Activated CD8-positive, alpha-beta memory T cell treated with anti-CD3 and anti-CD28 coated beads for 36 hours (primary cell): ENCODE results near the gene TMC3. TPM values are rescaled to one million over a fixed set of nuclear protein-coding genes. Genes with fewer than 3 reads are reported as not detected.
"Not testable (repeated sequence)": the region's sequence is repeated elsewhere in the genome, so short reads cannot be mapped to it uniquely, and the experiment has no call there.

Experiments
- CTCF ChIA-PET: fragments of 350-600 bp; sonication (Branson Sonifier 250); formaldehyde crosslinking; loops from one replicate; lab custom pipeline; 2021; ENCODE audit warnings: antibody characterized with exemption; lab: Charles Lee
- POLR2A ChIA-PET: fragments of 350-600 bp; sonication (Branson Sonifier 250); formaldehyde crosslinking; loops from one replicate; lab custom pipeline; 2021; ENCODE audit warnings: antibody characterized with exemption; lab: Charles Lee
- total RNA-seq, 2 experiments: library from RNA; stranded (reverse); gene quantifications; one replicate each; pipeline ENCODE4 v1.2.3, GENCODE V29; 2021

TMC3 gene
- total RNA-seq, 2 experiments from 2014 or later, result not detected

DNA sequence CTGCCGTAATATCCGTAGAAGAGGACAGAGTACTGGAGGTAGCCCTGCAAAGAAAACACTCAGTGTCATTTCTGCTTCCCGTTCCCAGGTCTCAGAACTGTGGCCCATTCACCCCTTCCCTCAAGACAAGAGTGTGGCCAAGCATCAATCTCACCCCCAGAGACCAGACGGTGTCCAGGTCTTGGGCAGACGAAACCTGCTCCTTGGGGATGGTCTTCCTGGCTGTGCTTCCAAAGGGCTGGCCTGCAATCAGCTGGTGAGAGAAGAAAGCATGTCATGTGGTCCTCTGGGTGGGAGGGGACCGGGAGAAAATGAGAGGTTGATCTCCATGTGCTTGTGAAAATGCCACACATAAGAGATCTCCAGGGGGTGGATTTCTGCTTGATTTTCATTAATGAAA is 15.8 kb downstream of the TMC3 start:
- CTCF ChIA-PET, result no interaction called here
- POLR2A ChIA-PET, result no interaction called here

DNA sequence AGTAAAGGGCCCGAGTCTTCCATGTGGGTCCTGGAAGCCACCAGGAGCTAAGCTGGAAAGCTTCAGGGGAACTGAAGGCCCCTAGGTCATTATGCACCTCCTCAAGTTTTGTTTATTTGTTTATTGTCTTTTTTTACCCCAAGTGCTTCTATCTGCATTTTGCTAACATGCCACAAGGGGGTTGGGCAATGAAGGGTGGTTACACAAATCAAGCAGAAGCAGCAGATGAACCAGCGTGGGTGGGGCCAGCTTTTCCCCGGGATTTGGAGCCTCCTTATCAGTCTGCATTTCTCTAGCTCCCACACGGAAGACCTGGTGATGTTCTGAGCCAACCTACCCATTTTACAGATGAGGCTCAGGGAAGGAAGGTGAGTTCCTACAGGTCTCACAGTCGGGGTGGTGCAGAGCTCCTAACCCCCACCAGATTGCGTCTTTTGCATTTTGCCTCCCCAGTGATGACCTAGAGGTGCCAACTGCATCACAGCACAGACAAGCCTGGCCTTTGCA is 16.8 kb downstream of the TMC3 start:
- ChIA-PET POLR2A (no interaction called here), CTCF (no interaction called here)

DNA sequence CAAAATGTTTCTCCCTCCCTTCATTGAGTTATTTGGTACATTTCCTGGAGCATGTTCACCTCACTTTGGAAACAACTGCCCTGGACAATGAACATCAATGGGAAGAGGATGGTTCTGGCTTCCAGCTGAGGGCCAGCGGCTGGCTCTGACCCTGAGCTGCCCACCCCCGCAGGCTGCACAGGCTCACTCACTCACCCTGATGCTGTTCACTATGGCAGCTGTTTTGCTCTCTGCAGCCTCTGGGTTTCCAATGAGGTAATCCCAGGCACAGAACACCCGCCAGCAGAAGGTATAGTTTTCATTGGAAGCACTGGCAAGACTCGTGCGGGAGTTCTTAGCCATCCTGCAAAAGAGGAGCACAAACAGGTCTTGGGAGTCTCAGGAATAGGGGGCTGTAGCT is 17.8 kb downstream of the TMC3 start:
- ChIA-PET CTCF (interaction anchor here (1.2 kb wide), 1 partner anchor 18 kb away, joined by 4 read pairs; no protein-coding TSS in a partner anchor), POLR2A (no interaction called here)

DNA sequence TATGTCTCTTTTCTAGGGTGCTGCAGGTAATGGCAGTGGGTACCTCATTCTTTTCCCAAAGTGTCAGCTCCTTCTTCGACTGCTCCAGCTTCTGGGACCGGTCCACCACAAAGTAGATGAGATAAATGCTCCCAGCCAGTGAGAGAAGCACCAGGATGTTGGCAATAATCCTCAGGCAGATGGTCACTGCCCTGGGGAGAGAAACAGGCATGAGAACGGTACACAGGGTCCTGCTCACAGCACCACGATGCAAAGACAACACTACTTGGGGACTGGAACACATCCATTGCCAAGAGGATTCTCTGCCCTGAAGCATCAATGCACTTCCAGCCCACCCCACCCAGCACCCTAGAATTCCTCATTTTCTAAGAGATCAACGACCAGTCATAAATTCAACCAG is 22.4 kb downstream of the TMC3 start:
- POLR2A ChIA-PET, result no interaction called here
- CTCF ChIA-PET, result interaction anchor here (0.5 to 1.1 kb wide), 2 partner anchors 10 to 70 kb away, joined by 3 read pairs; no protein-coding TSS in a partner anchor

DNA sequence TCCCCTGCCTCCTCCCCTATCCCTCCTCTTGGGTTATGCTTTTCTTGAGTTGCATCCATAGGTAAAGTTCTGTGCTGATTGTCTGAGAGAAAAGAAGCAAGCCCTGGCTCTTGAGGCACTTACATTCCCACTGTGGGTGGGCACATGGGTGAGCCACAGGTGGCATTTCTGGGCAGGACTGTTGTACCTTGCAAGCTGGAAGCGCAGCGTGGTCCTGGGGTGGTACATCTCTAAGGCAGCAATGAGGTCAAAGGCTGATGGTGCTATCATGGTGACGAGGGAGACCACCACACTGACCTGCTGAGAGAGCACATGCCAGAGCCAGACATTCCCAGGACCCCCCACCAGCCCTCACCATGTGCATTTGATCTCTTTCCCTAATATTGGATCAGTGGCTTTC is 24.7 kb downstream of the TMC3 start:
- ChIA-PET CTCF (no interaction called here), POLR2A (no interaction called here)

DNA sequence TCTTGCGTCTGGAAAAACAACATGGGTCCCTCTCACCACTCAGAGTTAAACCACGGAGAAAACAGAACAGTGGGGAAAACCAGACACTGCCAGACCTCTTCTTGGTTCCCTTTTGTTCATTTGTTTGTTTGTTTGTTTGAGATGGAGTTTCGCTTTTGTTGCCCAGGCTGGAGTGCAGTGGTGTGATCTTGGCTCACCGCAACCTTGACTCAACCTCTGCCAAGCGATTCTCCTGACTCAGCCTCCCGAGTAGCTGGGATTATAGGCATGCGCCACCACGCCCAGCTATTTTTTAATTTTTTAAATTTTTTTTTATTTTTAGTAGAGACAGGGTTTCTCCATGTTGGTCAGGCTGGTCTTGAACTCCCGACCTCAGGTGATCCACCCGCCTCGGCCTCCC is 25.3 kb downstream of the TMC3 start:
- POLR2A ChIA-PET, CTCF ChIA-PET: not testable (repeated sequence)

DNA sequence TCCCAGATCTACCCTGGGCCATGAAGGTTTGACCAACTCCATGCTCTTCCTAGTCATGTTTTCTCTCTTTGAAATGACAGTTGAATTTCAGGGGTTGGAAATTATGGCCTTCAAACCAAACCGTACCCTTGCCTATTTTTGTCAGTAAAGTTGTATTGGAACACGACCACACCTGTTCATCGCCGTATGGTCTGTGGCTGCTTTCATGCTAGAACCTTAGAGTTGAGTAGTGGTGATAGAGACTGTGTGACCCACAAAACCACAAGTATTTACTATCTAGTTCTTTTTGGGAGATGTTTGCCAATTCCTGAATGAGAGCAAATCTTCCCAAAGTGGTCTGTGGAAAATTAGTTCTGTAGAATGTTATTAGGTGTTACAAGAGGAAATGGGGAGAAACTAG is 26.1 kb downstream of the TMC3 start:
- ChIA-PET CTCF (interaction anchor here (0.7 kb wide), 1 partner anchor 73 kb away, joined by 3 read pairs; no protein-coding TSS in a partner anchor), POLR2A (no interaction called here)

DNA sequence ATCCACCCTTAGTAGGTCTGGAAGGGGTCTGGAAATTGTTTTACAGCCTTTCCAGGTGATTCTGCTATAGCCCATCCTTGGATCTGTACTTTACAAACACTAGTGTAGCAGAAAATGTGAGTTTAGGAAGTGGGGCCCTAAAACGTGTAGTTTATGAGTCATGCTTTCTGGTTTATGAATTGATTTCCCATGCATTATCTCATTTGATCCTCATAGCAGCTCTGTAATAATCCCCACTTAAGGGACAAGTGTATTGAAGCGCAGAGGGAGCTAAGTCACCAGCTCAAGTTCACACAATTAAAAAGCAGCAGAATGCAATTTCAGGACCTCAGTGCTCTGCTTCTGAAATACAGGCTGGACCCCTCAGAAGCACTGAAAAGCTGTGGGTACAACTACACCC is 27.4 kb downstream of the TMC3 start:
- CTCF ChIA-PET, result interaction anchor here (1.5 kb wide), 1 partner anchor 12 kb away, joined by 3 read pairs; no protein-coding TSS in a partner anchor
- POLR2A ChIA-PET, result no interaction called here

DNA sequence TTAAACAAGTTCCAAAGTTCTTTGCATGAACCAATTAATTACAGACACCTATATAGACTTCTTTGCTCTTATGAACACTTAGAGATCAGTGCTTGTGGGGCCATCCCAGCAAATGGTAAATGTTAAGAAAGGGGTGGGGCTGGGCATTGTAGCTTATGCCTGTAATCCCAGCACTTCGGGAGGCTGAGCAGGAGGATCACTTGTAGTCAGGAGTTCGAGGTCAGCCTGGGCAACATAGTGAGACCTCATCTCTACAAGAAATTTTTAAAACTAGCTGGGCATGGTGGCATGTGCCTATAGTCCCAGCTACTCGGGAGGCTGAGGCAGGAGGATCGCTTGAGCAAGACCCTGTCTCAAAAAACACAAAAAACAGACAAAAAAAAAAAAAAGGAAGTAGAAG is 30.6 kb downstream of the TMC3 start:
- POLR2A ChIA-PET, result interaction anchor here (0.7 kb wide), 1 partner anchor 248 kb away, joined by 5 read pairs; no protein-coding TSS in a partner anchor
- CTCF ChIA-PET, result interaction anchor here (0.6 to 1.8 kb wide), 2 partner anchors 78 to 331 kb away, joined by 3 to 6 read pairs; no protein-coding TSS in a partner anchor

DNA sequence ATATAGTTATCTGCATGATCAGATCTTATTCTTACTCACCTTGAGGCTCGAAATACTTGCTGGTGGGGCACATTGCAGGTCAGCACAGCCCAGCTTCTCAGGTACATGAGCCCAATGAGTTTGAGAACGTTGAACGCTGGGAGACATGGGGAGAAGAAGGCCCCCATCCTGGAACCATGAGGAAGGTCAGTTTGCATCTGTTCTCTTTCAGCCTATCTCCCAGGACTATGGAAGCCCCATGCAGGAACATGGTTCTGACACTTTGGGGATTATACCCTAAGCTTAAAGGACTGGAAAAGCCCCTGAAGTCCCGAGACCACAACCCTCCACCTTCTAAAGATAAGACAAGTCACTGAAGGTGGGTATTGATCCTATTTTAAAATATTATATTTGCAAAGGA is 32.7 kb downstream of the TMC3 start:
- ChIA-PET POLR2A (no interaction called here), CTCF (interaction anchor here (0.8 kb wide), 1 partner anchor 73 kb away, joined by 3 read pairs; no protein-coding TSS in a partner anchor)

DNA sequence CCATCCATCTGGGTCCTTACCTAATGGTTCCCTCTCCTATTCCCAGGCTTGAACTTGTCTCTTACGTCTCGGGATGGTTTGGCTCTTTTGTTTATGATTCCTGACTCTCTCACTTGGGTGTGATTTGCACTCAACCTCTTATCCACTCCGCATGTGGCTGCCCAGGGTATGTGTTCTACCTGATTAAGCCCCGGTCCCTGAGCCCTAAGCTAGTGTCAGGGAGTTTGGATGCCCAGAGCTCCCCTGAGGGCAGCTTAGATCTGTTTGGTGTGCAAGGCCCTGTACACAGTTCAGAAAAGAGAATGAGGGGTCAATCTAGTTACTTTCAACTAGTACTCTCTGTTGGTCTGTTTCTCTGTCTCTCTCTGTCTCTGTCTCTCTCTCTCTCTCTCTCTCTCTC is 34.2 kb downstream of the TMC3 start:
- ChIA-PET POLR2A (no interaction called here), CTCF (interaction anchor here (1.5 kb wide), 1 partner anchor 65 kb away, joined by 5 read pairs; no protein-coding TSS in a partner anchor)

DNA sequence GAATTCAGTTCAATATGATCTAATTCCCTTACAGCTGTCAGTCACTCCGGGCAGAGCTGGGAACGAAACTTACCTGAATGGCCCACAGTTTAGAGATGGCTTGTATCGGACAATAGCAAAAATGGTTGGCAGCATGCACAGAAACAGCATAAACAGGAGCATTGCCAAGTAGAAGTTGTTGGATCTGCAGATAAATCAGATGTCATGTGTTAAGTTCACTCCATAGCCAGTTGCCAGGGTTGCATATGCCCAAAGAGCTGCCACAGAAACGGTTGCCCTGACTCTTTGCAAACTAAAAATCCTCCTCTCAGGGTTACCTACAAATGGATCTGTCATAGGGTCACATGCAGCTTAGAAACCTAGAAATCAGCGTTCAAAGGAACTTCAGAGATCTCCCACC is 34.7 kb downstream of the TMC3 start:
- ChIA-PET POLR2A (no interaction called here), CTCF (interaction anchor here (1.5 kb wide), 1 partner anchor 64 kb away, joined by 5 read pairs; no protein-coding TSS in a partner anchor)

DNA sequence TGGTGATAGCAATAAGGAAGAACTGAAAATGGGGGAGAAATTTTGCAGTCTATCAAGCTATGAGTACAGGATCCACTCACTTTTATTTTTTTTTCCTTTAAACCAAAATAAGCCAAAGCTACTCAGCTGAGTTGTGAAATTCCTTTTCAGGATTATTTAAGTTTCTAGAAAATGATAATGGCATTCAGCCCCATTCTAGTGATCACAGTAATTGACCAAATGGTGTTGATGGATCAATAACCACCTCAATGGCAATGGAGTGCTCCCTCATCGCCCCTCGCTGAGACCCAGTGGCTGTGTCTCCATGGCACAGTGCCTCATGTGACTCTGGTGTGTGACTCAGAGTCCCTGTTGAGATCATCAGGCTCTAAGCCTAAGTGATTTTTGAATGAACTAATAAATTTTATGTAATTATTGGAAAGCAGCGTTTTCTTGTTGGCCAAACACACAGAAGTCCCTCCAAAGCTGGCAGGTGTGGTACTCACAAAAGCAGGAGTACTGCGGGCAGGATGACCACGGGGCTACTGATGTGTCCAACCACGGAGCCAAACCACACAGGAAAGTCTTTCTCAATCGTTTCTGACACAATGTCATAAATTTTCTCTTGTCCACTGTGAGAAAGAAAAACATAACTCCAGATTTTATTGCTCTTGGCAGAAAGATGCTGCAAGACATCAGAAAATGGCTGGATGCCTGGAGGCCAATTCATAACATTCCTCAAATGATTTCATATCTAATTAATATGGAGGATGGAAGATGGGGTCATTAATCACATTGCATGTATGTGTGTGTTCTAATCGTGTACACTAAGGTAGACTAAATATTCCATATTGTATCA is 35.6 kb downstream of the TMC3 start:
- POLR2A ChIA-PET, result no interaction called here
- CTCF ChIA-PET, result interaction anchor here (0.6 to 1.5 kb wide), 3 partner anchors 18 to 73 kb away, joined by 4 to 5 read pairs (median 5); no protein-coding TSS in a partner anchor

DNA sequence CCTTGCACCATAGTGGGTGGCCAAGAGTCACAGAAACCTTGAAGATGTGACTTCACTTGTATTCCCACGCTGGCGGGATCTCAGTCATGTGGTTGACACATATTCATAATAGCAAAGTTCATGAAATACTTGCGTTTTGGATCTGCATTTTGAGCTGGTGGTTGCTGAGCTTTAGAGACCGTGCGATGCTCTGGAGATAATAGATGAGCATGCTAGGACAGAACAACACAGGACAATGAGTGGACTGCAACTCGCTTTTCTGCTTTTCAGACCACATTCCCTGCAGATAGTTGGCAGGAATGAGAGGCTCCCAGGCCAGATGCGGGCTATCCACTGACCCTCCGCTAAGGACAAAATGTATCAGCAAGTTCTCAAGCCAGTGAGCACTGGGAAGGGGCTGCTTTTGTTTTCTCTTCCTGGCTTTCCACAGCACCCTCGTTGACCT is 36.3 kb downstream of the TMC3 start:
- POLR2A ChIA-PET, result no interaction called here
- CTCF ChIA-PET, result interaction anchor here (0.6 to 1.8 kb wide), 3 partner anchors 18 to 72 kb away, joined by 4 to 7 read pairs (median 5); no protein-coding TSS in a partner anchor

DNA sequence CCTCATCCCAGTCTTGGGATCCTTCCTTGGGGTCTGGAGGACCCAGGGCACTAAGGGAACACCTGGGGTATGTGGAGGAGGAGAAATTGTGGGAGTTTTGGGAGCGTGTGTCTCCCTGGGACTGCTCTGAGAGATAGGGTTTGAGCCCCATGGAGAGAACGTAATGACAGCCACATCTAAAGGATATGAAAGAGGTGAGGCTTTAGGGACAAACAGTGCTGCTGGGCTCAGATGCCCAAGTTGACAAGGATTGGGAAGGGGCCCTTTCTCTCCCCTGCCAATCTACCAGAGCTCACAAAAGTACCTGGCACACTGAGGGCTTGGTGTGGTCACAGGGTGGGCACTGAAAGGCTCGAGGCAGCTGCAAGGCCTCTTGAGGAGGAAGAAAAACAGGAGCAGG is 36.8 kb downstream of the TMC3 start:
- POLR2A ChIA-PET, result no interaction called here
- CTCF ChIA-PET, result interaction anchor here (0.9 to 1.8 kb wide), 4 partner anchors 10 to 71 kb away, joined by 3 to 7 read pairs (median 5); no protein-coding TSS in a partner anchor

DNA sequence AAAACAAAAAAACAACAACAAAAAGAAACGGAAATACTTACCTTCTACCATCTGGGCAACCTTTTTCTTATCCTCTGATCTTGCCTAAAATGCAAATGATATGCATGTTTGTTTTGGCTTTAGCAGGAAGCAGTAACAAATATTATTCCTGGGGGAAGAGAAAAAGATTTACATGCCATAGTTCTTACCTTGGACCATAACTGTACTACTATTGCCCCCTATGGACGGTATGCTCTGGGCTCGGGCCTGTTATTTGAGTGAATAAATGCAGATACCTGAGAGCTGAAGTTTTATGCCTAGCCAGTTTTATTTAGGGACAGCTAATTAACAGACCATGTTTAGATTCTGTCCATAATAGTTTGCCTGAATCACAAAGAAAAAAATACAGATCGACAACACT is 37.4 kb downstream of the TMC3 start:
- POLR2A ChIA-PET, result no interaction called here

DNA sequence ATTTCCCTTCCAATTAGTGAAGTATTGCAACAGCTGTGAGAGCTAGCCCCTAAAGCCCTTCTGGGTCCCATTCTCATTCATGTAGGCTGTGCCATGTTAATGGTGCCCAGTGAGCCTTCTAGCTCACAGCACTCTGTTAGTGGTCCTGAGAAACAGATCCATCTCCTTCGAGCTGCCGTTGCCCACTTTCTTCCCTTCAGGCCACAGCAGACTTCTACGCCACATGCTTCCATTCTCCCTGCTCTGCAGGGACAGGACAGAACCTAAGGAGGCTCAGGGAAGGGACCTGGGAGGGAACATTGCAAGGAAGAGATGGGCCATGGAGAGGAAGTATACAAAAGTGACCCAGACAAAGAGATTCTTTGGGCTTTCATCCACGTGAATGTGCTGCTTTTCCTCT is 38.4 kb downstream of the TMC3 start:
- CTCF ChIA-PET, result interaction anchor here (1.3 to 1.4 kb wide), 3 partner anchors 11 to 66 kb away, joined by 3 to 9 read pairs (median 4); no protein-coding TSS in a partner anchor
- POLR2A ChIA-PET, result no interaction called here

More for the DNA sequence above, 37.4 kb downstream of the TMC3 start:
- CTCF ChIA-PET, result interaction anchor here (0.9 to 1.8 kb wide), 4 partner anchors 9 to 71 kb away, joined by 3 to 7 read pairs (median 5); no protein-coding TSS in a partner anchor

DNA sequence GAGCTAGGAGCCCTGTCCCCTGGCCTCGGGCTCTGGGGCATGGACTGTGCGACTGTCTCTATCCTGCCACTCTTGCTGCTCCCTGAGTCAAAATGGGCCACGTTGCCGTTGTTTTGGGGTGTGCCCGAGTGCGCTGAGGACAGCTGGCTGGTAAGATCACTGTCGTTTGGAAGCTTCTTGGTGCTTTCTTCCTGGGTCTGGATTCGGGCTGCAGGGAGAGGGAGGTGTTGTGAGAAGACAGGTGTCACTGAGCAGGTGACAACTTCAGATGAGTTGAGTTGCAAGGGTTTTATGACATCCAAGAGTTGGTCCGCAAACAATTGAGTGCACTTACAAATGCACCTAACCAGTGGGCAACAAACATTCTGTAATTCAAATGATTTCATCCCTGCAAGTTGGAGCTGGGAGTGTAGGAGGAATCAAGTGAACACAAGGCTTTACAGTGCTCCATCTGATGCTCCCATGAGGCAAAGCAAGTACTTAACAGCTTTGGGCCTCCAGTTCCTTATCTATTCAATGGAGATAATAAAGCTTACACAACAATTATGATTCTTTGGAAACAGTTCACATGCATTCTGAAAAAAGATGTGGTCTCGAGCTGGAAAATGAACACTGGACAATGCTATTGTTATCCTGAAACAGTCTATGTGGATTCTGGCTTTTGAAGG is 39.1 kb downstream of the TMC3 start:
- ChIA-PET CTCF (interaction anchor here (1.3 to 2.6 kb wide), 3 partner anchors 11 to 61 kb away, joined by 3 to 9 read pairs (median 5); no protein-coding TSS in a partner anchor), POLR2A (no interaction called here)

DNA sequence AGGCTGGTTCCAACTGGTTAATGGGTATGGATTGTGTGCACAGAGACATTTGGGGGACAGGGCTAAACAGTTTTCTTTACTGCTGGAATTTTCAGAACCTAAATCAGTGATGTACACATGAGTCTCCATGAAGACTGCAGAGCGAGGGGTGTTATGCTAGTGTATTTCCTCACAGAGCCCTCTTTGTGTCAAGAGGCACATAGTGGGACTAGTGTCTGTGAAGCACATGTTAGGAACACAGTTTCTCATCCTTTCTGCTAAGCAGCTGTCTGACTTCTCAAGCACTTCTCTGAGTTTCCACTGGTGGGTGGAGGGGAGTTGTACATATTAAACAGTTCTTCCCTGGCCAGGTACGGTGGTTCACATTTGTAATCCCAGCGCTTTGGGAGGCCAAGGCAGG is 40.6 kb downstream of the TMC3 start:
- ChIA-PET CTCF (interaction anchor here (0.7 to 2.6 kb wide), 3 partner anchors 58 to 67 kb away, joined by 3 to 5 read pairs (median 3); no protein-coding TSS in a partner anchor), POLR2A (no interaction called here)
